HG02798 (cell line): ENCODE results near the gene NFYB.
A peak's percentile ranks its signal among the peaks of the same experiment; 100 is the strongest.
"Not testable (repeated sequence)": the region's sequence is repeated elsewhere in the genome, so short reads cannot be mapped to it uniquely, and the experiment has no call there.

Experiments used
- ATAC-seq: cut with Tn5 transposase; IDR thresholded peaks from one replicate; pipeline ENCODE4 v1.9.1; 2021; ENCODE audit warnings: mild to moderate bottlenecking; ENCODE audit not compliant: unreplicated experiment, poor library complexity

The NFYB gene

DNA sequence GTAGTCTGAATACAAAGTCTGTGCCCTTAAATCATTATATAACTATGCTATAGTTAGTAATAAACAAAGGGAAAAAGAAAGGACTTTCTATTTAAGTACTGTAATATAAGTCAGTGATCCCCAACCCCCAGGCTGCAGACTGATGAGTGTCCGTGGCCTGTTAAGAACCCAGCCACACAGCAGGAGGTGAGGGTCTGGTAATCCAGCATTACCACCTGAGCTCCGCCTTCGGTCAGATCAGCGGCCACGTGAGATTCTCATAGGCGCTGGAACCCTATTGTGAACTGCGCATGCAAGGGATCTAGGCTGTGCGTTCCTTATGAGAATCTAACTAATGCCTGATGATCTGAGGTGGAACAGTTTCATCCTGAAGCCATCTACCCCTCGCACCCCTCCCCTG, 15.7 kb downstream of the NFYB start:
- no peak for ATAC-seq

DNA sequence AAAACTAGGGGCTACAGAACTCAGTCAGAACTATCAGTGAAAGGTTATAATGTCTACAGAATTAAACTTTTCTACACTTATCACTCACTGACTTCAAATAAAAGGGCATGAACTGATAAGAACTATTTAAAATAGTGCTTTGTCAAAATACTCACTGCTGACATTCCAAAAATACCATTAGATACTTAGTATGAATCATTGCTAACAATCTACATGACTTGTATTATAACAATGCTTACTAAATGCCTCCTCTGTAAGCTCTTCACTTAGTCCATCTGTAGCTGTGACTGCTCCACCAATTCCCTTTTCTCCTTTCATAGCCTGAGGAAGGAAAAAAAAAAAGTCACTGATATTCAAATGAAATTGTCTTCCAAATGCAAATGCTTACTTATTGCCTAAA, 17.0 kb downstream of the NFYB start:
- no peak for ATAC-seq

DNA sequence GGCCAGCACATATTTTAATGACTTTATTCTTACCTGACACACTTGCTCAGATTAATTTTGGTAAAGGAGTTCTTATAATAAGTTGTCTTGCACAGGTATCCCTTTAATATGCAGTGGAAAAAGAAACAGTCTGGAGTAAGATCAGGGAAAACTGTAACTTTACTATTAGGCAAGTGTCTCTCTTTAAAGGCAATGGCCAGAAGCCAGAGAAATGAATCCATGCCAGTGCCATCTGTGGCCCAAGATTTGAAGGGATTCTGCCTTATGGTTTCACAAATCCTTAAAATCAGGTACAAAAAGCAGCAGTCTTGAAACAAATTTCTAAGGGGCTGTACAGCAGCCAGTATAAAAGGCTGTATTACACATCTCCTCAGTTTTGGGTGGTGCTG, 22.4 kb downstream of the NFYB start:
- no peak for ATAC-seq

DNA sequence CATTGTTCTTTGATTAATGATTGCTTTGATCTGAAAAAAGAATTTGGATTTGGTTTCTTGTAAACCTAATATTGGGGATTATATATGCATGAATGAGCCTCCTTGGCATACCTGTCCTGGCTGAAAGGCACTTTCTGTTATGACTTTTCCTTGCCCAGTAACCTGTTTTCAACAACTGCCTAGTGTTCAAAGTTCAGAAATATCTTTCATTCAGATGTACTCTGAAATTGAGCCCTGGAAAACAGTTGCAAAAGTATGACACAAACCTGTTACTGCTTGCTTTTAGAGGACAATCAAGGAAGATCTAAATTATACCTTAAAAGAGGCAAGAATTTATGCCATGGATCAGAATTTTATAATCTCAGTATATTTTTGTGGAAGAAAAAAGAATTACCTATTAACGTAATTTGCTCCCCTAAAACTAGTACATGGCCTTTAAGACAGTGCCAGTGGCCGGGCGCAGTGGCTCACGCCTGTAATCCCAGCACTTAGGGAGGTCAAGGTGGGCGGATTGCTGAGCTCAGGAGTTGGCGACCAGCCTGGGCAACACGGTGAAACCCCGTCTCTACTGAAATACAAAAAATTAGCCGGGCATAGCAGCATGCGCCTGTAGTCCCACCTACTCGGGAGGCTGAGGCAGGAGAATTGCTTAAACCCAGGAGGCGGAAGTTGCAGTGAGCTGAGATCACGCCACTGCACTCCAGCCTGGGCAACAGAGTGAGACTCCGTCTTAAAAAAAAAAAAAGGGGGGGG, 23.0 kb downstream of the NFYB start:
- ATAC-seq = not testable (repeated sequence)

DNA sequence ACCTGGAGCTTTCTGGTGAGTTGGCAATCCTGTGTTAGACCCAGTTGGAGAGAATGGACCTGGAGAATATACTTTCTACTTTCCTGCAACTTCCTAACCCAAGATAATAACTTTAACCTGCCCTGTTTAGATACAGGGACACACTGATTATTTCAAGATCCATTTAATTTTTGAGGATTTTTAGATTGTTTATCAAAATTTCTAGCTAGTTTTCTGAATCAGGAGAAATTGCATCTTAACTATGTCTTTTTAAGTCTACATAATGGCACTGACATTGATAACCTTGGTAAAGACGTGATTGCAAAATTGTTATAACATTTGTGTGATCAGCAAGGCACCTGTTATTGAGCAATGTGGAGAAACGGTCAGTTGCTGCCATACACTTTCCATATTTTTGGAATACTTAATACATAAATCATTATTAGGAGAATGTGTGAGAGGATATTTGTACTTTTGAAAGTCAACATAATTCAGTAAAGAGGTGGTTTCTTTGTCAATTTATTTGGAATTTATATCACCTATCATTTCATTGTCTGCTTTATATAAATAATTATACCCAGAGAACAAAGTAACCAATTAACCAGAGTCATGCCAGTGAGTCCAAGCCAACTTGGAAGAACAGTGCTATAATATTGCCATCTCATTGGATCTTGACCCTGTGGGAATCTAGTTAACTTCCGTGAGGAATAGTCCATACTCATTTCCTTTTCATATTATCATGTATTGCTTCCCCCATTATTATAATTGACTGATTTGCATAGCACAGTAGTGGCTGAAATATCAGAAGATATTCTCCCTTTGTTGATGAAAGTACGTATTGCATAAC, 28.4 kb downstream of the NFYB start:
- no peak for ATAC-seq

DNA sequence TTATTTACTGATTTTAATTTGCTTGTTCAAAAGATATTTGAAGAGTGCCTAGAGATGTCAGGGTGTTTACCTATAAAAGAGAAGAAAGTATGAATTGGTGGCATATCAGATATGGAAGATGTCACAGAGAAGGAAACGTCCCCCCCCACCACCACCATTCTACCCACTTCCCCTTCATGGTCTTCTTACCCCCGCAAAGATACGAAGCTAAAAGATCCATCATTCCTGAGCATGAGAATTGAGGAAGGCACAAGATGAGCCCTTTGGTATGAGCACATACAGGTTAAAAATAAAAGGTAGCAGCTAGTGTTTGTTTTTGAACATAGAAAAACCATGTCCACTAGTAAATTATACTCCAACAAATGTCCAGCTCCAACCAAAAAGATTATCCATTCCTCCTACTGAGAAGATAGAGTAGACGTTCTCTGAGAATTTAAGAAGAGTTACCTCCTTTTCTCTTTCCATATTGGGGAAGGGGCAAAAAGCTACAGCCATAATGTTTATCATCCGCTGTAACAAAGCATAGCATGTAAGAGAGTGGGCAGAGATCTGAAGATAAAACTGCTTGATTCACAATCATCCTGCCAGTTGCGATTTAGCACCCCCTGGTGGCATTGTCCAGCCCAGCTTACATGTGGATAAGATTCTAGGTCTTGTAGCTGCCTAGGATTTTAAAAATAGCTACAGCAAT, 29.1 kb downstream of the NFYB start:
- ATAC-seq = peak; percentile 60

DNA sequence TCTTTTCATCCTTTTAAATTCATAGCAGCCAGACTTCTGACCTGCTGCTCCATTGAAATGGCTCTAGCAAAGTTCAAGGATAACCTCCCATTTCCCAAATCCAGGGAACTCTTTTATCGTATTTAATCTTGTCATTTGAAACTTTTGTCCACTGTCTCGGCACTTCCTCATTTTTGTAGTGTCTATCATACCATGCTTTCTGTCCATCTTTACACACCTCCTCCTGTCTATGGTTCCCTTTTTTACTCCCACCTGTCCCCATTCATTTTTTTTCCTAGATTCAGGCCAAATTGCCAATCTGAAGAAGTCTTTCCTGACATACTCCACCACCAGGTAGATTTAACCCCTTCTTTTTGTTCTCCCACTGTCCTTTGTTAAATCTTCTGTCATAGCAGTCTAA, 31.0 kb downstream of the NFYB start:
- ATAC-seq = no peak

DNA sequence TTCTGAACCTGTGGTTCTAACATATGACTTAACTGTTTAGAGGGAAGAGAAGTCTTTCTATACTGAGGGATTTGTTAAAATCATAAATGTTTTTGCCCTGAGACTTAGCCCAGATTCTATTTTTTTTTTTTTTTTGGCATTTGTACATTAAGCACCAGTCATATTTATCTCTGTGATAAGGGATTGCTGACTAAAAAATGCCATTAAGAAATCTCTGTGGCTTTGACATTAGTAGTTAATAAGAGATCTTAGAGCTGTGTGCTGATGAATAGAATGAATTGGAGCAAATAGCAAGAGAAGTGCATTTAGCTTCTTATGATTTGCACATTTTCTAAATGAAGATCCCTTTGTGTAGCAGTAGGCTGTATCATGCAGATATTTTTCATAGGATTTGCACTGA, 32.5 kb downstream of the NFYB start:
- ATAC-seq = no peak

DNA sequence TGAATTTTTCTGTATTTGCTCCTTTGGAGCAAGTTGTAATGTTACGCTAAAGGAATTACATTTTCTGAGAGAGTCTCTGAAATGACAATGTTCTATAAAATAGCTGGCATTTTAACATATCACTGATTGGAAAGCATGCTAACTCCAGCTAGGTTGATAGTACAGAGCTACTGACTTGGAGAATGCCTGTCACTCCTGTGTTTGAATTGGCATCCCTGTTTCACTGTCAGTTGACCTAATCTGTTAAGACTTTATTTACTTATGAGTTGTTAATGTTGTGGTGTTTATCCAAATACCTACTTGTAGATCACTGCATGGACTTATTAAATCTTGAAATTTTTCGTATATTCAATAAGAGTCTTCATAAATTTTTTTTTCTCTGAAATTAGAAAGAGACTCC, 40.1 kb downstream of the NFYB start:
- no peak for ATAC-seq

DNA sequence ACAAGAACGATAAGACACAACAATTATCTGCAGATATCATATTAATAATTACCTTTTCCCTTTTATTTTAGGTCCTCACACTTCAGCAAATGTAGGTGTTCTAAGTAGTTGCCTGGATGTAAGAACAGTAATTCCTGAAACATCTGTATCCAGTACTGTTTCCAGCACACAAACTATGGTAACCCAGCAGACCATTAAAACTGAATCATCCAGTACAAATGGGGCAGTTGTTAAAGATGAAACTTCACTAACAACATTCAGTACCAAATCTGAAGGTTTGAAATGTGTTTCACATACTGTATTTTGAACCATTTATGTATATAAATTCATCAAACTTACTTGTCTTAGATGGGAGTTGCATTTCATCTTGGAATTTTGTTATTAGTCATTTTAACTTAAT, 42.7 kb downstream of the NFYB start:
- no peak for ATAC-seq

DNA sequence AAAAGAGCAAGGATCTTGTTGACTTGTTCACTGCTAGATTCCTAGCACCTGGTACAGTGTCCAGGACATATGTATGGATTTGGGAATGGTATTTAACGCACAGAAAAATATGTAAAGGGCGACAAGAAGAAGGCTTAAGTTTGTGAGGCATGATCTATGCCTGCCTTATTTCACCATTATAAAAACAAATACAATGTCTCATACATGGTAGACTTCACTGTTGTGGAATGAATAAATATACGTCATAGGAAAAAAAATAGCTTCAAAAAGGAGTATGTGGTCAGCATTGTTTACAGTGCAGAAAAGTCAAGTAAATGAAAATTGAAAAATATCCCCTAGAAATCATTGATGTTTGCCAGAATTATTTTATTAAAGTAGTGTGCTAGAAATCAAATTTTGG, 43.7 kb downstream of the NFYB start:
- no peak for ATAC-seq

DNA sequence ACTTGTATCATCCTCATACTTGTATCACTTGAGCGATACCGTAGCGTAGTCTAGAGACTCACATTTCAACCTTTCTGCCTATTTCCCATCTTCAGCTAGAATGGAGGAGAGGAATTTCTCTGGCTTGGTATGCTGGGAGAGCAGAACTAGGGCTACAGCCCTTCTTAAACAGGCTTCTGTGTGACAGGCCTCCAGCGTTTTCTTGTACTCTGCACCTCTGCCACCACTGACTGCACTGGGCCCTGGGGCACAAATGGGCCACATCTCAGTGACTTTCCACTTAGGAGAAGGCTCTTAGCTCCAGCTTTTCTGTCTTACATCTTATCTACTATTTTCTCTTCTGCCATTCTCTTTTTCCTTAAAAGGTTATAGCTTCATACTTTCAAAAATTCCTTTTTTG, 46.9 kb downstream of the NFYB start:
- ATAC-seq = no peak

DNA sequence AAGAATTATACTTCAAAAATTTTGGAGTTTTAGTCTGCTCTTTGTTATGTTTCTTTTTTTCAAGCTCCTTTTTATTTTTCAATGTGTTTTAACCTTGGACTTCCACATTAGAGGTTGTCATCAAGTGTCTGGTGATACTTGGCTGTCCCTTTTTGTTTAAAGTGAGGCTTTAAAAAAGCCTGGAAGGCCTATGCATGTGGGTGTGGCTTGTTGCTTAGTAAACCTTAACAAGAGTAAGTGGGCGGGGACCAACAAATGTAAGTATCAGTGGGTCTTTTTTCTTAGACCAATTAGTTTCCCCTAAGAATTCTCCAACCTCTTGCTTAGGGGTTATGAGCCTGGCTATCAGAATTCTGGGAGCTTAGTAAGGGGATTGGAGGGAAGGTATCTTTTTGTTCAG, 47.3 kb downstream of the NFYB start:
- no peak for ATAC-seq

DNA sequence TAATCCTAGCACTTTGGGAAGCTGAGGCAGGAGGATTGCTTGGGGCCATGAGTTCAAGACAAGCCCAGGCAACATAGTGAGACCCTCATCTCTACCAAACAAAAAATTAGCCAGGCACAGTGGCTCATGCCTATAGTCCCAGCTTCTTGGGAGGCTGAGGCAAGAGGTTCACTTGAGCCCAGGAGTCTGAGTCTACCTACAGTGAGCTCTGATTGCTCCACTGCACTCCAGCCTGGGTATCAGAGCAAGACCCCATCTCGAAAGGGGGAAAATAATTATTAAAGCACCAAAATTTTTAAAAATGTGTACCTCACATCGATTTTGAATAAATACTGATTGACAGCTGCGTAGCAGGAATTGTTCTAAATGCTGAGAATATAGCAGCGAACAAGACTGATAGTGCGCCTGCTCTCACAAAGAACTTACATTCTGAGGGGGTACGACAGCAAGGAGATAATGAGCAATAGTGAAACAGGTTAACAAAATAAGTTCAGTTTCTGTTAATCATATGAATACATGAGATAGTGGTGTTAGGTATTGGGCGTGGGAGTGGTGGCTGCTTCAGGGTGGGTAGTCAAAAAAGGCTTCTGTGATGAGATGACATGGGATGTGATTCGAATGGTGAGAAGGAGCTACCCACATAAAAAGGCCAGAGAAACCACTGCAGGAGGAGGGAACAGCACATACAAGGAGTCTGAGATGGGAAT, 54.1 kb downstream of the NFYB start:
- ATAC-seq = peak; percentile 87

DNA sequence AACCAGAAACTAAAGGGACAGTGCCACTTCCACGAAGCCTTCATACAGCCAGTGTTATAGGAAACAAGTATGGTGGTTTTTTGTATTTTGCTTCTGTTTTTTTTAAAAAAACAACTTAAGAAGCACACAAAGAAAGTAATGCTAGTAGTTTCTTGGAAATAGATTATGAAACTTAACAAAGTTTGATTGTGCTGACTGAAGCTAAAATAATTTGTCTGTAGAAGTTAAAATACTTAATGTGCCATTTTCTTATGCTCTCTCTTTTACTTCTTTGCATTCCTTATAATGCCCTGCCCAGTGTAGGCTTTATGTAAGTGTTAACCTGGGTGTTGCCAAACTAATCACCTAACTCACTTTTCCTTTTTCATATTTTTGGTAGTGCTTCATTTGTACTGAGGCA, 57.2 kb downstream of the NFYB start:
- ATAC-seq = no peak

DNA sequence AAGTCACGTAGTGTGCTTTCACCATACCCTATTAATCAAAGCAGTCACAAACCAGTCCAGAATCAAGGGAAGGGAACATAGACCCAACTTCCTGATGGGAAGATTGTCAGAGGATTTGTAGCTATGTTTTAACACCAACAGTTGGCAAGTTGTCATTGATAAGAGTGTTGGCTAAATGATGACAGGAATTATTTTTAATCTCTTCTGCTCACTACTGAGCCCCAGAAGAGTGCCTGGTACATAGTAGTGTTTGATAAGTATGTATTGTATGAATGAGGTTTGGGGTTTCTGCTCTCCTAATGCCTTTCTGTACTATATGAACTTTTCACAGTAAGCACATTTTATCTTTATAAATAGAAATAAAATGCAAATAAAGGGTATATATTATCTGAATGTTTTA, 59.0 kb downstream of the NFYB start:
- no peak for ATAC-seq

DNA sequence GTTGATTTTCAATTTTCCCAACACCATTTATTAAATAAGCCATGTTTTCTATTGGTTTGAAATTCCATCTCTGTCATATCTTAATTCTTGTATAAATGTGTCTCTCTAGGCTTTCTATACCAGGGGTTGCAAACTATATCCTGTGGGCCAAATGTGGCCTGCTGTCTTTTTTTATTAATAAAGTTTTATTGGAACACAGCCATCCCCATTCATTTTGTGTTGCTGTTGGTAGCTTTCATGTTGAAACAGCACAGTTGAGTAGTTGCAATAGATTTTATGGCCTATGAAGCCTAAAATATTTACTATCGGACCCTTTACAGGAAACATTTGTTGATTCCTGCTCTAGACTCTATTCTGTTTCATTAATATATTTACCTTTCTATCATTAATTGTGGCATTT, 64.3 kb downstream of the NFYB start:
- ATAC-seq = no peak

DNA sequence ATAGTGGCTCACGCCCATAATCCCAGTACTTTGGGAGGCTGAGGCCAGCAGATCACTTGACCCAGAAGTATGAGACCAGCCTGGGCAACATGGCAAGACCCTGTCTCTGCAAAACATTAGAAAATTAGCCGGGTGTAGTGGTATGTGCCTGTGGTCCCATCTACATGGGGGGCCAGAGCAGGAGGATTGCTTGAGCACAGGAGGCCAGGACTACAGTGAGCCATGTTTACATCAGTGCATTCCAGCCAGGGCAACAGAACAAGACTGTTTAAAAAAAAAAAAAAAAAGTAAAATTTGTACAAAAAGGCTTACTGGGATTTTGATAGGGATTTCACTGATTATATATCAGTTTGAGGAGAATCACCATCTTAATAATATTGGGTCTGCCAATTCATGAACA, 65.9 kb downstream of the NFYB start:
- no peak for ATAC-seq
